ENCODE data around the gene OR1I1.

DNA sequence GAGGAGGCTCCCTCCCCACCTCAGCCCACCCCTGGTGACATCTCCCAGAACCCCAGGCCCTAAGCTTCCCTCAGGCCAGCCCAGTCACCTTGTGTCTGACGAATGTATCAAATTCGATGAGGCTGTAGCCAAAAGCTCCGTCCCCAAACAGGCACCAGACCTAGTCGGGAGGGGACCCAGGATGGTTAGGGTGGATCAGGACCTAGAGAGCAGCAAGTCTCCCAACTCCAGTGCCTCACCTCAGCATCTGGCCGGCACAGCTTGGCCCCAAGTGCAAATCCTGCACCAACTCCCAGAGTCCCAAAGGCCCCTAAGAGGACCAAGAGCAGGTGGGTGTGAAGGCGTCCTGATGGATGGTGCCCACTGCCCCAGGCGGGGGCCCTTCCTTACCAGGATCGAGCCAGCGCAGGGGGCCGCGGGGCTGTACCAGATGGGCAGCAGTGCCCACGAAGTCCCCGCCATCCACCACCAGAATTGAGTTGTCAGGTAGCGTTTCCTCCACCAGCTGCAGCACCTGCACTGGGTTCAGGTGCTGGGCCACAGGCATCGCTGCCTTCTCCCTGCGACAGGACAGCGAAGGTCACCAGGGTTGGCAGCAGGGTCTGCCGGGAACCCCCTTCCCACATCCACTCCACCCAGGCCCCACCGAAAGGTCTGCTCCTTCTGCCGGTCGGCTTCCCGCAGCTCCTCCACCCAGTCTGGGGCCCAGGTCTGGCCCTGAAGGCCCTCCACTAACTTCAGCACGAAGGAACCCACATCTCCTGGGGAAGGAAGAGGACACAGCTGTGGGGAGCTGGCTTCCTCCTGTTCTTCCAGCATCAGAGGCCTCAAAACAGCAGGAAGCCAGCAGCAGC is 34.0 kb downstream of the OR1I1 start:
- TF ChIP-seq CTCF (IDR thresholded peaks at IDR 0.05; ENCODE audit: insufficient read depth, low read length, poor library complexity, severe bottlenecking) (no peak), EZH2phosphoT487 (conservative IDR thresholded peaks at IDR 0.05; ENCODE audit: low read length) (no peak)

Measured in SU-DHL-6 (cell line).